NCI-H2081 (cell line): Measurements from ENCODE around the gene MAN1A1.

Experiments used
- DNase-seq, 2 experiments: peaks; one replicate each; lab custom pipeline; 2025; lab: John Stamatoyannopoulos, UW

Gene MAN1A1

GRCh38 chr6:119346450-119346849 lies 3.1 kb downstream of the MAN1A1 start:
- no peak for DNase-seq

DNA sequence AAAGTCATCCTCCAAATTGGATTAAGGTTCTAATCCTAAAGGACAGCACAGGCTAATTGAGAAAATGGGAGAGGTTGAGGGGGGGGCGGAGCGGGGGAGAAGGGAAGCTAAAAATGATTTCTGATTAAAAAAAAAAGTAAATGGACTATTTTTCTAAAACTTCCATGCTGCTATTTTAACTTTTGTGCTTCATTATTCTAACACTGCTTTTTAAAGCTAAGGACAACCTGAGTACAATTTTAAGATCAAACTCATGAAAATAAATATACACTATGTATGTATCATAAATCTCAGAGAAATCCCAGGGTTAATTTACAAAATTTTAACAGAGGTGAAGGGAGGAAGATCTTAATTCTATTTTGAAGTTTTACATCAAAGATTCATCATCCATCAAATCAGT lies 4.4 kb downstream of the MAN1A1 start:
- DNase-seq, result no peak

DNA sequence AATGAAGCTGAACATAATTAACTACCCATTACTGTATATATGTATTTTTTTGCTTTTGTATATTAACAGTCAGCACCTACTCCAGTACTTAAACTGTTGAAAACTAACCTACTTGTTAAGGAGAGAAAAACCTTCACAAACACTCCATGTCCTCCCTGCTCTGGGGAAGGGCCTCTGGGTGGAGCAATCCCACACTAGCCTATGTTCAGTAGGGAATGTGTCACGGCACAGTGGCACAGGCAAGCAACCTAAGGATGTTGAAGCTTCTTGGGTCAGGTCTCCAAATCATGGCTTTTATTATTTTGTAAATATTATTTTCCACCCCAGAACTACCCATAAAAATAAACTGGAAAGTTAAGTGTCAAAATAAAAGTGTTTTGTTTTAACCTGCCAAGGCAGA lies 5.3 kb downstream of the MAN1A1 start:
- no peak for DNase-seq

- DNase-seq, result no peak
These were observed 5.9 kb downstream of the MAN1A1 start for GRCh38 chr6:119343573-119344146.

DNA sequence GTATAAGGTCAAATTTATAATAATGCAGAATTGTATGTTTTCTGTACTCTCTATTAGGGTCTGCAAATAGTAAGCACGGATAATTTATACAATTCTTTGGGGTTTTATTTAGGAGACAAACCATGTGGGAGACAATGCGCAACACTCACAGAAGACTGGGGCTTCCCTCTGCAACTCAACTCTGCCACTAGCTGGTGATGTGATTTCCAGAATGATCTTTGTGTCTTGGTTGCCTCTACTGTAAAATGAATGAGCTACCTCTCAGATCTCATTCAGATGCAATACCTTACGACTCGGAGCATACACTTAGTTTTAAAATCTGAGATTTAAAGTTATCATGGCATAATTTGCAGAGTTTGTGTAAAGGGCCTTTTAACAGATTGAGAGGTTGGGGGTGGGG lies 6.4 kb downstream of the MAN1A1 start:
- DNase-seq, result no peak

GRCh38 chr6:119342430-119342829 lies 7.1 kb downstream of the MAN1A1 start:
- no peak for DNase-seq

DNA sequence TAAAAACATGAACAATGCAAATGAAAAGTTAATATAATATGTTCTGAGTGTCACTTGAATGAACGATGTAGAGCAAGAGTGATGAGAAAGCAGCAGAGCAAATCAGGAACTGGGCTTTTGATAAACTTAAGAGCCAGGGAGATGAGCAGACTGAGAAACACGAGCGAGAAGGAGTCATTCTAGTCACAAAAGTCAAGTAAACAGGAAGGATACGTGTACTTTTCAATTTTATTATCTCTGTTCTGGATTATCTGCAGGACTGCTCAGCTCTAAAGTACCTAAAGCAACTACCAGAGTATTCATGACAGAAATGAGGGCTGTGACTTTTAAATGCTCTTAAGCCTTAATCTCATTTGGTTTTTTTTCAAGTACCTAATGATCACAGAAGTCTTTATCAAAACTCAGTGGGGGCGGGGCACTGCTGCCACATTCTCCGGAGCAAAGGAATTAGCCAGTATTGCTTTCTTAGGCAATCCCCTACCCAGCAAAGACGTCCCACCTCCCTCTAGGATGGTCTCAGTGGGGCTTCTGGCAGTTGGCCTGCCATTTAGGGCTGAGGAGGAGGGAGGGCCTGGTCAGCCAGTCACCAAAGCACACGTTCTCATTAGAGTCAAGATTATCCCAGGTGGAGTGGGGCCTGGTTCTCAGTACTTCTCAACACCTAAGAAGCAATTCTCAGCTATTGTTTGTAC lies 8.6 kb downstream of the MAN1A1 start:
- no peak for DNase-seq

DNA sequence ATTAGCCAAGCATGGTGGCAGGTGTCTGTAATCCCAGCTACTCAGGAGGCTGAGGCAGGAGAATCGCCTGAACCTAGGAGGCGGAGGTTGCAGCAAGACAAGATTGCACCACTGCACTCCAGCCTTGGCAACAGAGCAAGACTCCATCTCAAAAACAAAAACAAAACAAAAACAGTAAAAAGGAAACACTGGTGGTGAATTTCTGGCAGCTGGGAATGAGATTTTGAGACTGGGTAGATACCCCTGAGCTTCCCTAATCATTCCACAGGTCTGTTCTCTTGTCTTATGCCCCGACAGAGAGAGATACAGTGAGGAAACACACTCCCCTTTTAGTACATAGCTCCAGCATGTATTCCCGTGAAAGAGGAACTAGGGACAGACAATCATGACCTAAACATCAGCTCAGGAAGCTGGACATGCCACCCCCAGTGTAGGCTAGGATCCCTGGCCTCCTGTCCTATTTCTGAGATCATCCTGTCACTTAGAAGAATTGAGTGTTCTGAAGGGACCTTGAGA lies 9.6 kb downstream of the MAN1A1 start:
- no peak for DNase-seq

- DNase-seq, result no peak
These were observed 11.8 kb downstream of the MAN1A1 start for GRCh38 chr6:119337762-119338161.

- DNase-seq, result no peak
These were observed 12.3 kb downstream of the MAN1A1 start for GRCh38 chr6:119337252-119337651.

DNA sequence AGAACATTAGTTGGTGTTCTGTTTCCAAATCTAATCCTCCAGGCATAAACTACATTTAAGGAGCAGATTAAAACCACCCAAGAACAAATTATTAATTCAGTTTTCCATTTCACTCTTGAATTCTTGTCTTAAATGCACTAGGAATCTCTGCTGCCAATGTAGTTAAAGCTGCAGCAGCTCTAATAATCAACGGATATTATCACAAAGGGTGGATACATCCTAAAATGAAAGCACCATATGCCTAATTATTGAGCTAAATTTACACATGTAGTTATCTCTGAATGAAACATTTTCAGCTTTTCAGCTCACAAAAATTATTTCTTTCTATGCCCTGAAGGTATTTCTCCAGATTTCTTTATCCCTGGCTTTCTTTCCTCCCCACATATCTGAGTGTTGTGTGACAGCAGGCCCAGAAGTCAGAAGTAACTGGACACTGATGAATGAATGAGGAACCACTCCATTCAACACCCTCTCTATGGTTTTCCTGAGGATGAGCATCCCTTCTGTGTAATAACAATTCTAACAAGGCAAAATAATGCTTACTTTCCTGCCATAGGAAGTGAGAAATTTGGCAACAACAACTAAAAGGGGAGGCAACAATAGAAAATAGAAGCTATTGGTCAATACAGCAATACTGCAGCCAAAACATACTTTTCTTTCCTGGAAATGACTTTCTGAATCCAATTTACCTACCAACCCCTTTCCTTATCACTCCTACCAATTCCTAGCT lies 14.9 kb downstream of the MAN1A1 start:
- DNase-seq, result peak in 1 of 2 experiments; percentile 2

DNA sequence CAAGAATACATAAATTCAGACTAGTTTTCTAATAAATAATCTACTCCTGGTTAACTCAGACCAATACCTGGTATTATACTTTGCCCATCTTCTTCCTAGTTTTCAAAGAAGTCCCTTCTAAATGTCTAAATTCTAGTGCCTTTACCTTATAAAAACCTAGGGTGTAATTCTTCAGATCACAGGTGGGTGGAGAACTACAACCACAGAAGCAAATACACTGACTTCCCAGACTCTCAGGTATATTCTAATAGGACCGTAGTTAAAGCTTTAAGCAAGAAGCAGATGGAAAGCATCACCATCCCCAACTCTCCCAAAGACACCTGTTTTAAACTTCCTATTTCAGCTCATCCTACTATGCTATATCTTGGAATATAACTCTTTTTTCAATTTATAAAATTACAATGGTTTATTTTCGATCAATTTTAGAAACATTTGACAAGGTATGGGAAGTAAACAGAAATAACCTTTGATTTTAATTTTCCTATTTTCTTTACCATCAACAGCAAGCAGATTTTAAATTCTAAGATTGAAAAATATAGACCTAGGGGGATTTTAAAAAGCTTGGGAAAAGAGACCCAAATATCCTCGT lies 15.8 kb downstream of the MAN1A1 start:
- DNase-seq, result peak; percentile 2 to 12

GRCh38 chr6:119333063-119333609 lies 16.4 kb downstream of the MAN1A1 start:
- no peak for DNase-seq

DNA sequence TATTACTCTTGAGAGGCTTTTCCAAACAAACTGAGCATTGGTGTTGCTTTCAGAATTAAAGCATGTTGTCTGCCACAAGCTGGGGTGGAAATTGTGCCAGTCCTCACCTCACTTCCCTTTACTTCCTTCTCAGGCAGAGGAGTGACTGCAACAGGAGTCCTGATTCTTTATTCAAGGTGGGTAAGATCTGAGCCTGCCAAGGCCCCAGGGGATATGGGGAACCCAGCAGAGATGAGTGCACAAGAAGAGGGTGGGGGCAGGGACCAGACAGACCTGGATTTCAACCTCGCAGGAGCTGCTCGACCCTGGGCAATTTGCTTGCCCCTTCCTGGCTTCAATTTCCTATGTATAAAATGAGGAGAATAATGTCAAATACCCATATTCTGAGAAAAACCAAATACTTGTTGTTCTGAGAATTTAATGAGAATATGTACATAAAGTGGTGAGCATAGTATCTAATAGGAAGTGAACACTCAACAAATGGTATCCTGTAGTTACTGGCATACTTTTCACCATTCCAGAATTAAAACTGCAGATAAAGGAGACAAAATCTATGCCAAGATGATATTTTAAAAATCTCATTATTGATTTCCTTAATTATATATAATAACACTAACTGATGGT lies 17.8 kb downstream of the MAN1A1 start:
- peak in 1 of 2 experiments; percentile 11 for DNase-seq

GRCh38 chr6:119330520-119331113 lies 18.9 kb downstream of the MAN1A1 start:
- no peak for DNase-seq

DNA sequence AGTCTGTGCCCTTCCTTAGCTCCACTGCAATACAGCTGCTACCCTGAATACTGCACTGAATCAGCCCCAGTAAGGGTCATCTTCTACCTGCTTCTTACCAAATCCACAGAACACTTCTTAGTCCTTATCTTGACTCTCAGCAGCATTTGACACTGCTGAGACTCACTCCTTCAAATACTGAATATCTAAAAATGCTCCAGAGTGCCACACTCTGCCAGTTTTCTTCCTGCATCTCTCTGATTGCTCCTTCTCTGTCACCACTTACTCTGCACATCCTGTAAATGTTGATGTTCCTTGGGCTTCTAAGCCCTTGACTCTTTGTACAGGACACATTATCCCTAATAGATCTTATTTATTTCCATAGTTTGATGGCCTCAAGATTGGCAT lies 19.8 kb downstream of the MAN1A1 start:
- DNase-seq, result no peak

DNA sequence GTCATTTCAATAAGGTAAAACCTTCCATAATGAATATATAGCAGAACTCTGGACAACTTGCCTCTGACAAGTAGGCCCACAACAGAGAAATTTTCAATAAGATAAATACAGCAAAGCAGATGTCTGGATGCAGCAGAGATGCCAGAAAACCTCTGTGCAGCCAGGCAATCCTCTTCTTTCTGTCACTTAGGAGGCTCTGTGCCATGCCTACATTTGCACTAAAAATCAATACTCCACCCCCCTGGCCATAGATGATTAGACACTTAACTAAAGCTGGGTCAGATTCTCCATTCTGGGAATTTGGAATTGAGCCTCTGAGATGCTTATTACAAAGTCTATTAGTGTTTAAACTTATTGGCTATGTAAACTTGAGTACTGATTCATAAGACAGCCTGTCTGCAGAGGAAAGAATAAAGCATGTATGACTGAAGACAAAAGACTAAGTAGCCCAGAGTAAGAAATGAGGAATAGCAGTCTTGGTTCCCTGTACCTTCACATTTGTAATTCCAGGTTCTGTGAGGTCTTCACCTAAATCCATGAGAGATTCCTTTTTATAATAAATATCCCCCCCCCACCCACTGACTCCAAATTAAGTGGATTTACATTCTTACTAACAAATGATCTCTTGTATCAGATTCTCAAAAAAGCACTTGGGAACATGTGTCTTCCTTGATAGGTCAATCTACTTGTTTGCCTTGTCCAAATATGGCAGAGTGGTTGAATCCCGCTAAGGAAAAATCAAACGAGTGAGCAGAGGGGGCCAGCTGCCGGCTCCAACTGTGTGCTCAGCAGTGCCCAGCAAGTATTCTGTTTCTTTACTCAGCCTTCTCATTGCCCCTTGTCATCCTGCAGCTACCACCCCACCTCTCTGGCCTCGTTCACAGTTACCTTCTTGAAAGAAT lies 20.4 kb downstream of the MAN1A1 start:
- DNase-seq, result no peak

- DNase-seq, result no peak
These were observed 21.3 kb downstream of the MAN1A1 start for GRCh38 chr6:119328254-119328653.

DNA sequence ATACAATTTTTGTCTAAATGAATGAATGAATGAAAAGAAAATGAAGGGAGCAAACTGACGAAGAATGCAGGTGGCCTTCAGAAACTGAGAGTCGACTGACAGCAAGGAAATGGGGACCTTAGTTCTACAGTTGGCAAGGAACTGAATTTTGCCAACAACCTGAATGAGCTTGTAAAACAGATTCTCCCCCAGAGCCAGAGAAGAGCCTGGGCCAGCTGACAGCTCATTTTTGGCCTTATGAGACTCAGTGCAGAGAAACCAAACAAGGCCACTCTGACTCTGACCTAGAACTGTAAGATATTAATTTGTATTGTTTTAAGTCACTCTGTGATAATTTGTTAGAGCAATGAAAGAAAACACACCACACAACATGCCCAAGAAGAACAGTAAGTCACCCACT lies 21.8 kb downstream of the MAN1A1 start:
- no peak for DNase-seq

DNA sequence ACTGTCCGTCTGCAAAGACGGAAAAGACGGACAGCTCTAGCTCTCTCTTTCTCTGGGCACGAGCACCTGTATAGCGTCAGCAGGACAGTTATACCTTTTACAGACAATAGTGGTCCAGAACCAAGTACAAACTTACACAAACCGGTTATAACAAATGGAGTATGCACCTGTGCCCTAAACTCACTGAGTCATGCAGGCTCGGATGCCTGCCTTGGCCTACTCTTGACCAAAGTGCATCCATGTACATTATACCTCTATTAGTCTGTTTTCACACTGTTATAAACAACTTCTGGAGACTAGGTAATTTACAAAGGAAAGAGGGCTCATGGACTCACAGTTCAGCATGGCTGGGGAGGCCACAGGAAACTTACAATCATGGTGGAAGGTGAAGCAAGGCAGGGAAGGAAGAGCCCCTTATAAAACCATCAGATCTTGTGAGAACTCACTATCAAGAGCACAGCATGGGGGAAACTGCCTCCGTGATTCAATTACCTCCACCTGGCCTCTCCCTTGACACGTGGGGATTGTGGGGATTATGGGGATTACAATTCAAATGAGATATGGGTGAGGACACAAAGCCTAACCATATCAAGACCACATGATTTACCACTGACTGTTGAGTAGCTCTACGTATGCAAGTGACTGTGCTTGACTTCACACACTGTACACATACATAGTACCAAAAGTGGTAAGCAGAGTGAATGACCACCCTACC lies 23.1 kb downstream of the MAN1A1 start:
- DNase-seq, result no peak
